Measurements from ENCODE around the gene PRDM5.
A peak's percentile ranks its signal among the peaks of the same experiment; 100 is the strongest.

Gene PRDM5

GRCh38 chr4:120902925-120903324 lies 19.6 kb downstream of the PRDM5 start:
- DNase-seq = no peak

GRCh38 chr4:120901731-120902130 lies 20.8 kb downstream of the PRDM5 start:
- no peak for DNase-seq

GRCh38 chr4:120897981-120898719 lies 24.4 kb downstream of the PRDM5 start:
- DNase-seq = no peak

GRCh38 chr4:120895554-120895953 lies 27.0 kb downstream of the PRDM5 start:
- DNase-seq = no peak

- no peak for DNase-seq
These were observed 29.2 kb downstream of the PRDM5 start for GRCh38 chr4:120893314-120893713.

GRCh38 chr4:120886191-120886590 lies 36.3 kb downstream of the PRDM5 start:
- no peak for DNase-seq

GRCh38 chr4:120881846-120882245 lies 40.7 kb downstream of the PRDM5 start:
- DNase-seq = no peak

- no peak for DNase-seq
These were observed 41.2 kb downstream of the PRDM5 start for GRCh38 chr4:120881351-120881750.

- no peak for DNase-seq
These were observed 45.5 kb downstream of the PRDM5 start for GRCh38 chr4:120877021-120877420.

GRCh38 chr4:120874792-120875774 lies 47.4 kb downstream of the PRDM5 start:
- no peak for DNase-seq

- DNase-seq = no peak
These were observed 49.0 kb downstream of the PRDM5 start for GRCh38 chr4:120873554-120873953.

- DNase-seq = no peak
These were observed 51.4 kb downstream of the PRDM5 start for GRCh38 chr4:120871173-120871572.

GRCh38 chr4:120870279-120870673 lies 52.2 kb downstream of the PRDM5 start:
- no peak for DNase-seq

GRCh38 chr4:120869613-120870278 lies 52.8 kb downstream of the PRDM5 start:
- DNase-seq = peak in 1 of 2 experiments; percentile 44

- no peak for DNase-seq
These were observed 55.0 kb downstream of the PRDM5 start for GRCh38 chr4:120867506-120867905.

- no peak for DNase-seq
These were observed 56.5 kb downstream of the PRDM5 start for GRCh38 chr4:120865985-120866384.

GRCh38 chr4:120864969-120865368 lies 57.6 kb downstream of the PRDM5 start:
- DNase-seq = no peak

GRCh38 chr4:120862432-120862831 lies 60.1 kb downstream of the PRDM5 start:
- no peak for DNase-seq

- DNase-seq = no peak
These were observed 60.7 kb downstream of the PRDM5 start for GRCh38 chr4:120861852-120862251.

GRCh38 chr4:120858776-120859175 lies 63.8 kb downstream of the PRDM5 start:
- DNase-seq = no peak

- no peak for DNase-seq
These were observed 65.2 kb downstream of the PRDM5 start for GRCh38 chr4:120857312-120857711.

- no peak for DNase-seq
These were observed 66.2 kb downstream of the PRDM5 start for GRCh38 chr4:120856294-120856693.

- no peak for DNase-seq
These were observed 67.1 kb downstream of the PRDM5 start for GRCh38 chr4:120855307-120856001.

All from NCI-H2081 (cell line).